HG02588 (cell line): ENCODE data around the gene ITPK1.
"Not testable (repeated sequence)": the region's sequence is repeated elsewhere in the genome, so short reads cannot be mapped to it uniquely, and the experiment has no call there.

Experiments
- ATAC-seq: cut with Tn5 transposase; IDR thresholded peaks from one replicate; pipeline ENCODE4 v1.9.1; 2021; ENCODE audit warnings: mild to moderate bottlenecking, moderate library complexity; ENCODE audit not compliant: unreplicated experiment

The ITPK1 gene

GRCh38 chr14:93062890-93063289, 52.8 kb downstream of the ITPK1 start:
- no peak for ATAC-seq

- not testable (repeated sequence) for ATAC-seq
Observed at GRCh38 chr14:93062013-93062412, 53.7 kb downstream of the ITPK1 start.

DNA sequence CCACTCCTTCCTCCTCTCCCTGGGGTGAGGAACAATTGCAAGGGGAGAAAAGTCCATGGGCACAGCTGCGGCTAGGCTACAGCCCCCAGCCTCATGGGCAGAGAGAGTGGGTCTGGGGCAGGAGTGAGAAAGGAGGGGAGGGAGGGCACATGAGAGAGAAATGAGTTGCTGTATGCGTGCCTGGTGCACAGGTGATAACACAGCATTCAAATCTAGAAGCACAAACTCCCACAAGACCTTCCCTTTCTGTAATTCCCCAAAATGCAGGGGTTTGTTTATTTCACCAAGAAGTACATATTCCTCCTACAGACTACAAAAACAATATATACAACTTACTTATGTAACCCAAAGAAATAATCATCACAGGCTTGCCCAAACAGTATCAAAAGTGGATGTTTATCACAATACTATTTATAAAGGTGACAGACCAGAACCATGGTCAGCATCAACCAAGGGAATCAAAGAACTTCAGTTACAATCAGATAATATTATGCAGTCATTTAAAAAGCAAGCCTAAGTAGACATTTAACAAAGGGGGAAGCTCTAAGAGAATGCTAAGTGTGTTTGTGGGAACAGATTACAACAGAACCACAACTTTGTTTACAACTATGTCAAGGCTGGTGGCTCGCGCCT, 54.2 kb downstream of the ITPK1 start:
- ATAC-seq = no peak

DNA sequence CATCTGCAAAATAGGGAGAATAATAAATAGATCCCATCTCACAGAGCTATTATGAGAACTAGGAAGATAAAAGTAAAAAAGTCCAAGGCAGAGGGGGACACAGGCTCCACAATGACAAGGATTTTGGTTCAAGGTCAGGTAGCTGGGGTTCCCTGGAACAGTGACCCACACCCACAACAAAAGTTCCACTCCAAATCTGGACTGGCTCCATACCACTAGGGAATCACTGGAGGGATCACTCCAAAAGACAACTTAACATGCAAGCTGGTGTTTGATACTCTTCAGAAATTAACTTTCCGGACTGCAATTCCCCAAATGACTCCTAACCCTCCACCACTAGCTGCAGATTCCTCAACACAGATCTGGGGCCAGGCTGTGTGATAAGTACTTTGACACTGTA, 54.9 kb downstream of the ITPK1 start:
- ATAC-seq = no peak

DNA sequence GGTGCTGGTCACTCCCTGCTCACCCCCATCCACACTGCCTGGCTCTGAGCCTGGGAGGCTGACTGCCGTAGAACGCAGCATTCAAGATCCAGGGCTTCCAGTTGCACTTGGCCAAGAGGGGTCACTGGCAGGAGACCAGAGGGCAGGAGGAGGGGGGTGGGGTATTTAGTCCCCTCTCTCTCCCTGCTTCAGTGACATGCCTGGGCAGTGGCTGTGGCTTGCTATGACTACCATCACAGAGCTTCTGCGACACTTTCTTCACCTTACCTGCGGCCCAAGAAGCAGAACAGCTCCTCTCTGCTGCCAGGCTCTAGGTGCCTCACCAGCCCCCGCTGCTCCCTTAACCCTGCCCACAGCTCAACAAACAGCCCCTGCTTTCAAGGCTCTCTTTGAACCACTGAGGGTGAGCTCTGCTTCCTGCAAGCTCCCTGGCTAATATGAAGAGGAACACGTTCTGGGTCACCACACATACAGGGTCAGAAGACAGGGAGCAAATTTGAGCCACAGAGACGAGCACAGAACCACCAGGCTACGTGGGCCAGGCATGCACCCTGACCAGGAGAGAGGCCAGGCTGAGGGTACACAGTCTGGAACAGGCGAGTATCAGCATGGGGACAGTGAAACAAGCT, 55.7 kb downstream of the ITPK1 start:
- ATAC-seq = no peak

DNA sequence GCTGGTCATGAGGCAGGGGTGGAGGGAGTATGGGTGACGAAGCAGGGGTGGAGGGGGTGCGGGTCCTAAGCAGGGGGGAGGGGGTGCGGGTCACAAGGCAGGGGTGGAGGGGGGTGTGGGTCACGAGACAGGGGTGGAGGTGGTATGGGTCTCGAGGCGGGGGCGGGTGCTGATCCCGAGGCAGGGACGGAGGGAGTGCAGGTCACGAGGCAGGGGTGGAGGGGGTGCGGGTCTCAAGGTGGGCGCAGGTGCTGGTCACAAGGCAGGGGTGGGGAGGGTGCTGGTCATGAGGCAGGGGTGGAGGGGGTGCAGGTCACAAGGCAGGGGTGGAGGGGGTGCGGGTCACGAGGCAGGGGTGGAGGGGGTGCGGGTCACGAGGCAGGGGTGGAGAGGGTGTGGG, 56.5 kb downstream of the ITPK1 start:
- ATAC-seq = no peak

- no peak for ATAC-seq
Observed at GRCh38 chr14:93057586-93058280, 58.0 kb downstream of the ITPK1 start.

DNA sequence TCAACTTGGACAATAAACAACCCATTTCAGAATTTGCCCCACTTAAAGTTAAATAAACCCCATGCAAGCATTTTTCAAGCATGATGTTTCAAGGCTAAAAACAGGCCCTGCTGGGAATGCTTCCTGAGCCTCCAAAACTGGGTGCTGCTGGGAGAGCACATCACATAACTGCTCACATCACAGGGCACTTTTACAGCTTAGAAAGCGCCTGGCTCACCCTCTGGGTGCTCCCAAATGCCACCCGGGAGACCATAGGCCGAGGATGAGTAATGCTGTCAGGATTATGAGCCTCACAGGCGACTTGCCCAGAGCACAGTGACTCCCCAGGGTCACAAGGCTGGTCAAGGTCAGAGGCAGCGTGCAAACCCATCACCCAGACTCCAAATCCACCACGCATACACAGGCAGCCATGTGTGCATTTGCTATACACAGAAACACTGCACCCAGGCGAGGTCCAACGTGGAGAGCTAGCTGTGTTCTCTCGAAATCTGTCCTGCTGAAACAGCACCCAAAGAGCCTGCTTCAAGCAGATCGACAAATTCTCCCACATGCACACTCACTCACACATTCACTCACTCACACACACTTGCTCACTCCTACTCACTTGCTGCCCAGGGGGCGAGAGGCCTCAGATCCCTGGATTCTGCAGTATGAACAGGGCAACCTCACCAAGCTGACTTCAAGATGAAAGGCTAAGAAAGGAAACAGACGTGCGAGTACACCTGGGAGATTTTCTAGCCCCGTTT, 58.7 kb downstream of the ITPK1 start:
- ATAC-seq = no peak

DNA sequence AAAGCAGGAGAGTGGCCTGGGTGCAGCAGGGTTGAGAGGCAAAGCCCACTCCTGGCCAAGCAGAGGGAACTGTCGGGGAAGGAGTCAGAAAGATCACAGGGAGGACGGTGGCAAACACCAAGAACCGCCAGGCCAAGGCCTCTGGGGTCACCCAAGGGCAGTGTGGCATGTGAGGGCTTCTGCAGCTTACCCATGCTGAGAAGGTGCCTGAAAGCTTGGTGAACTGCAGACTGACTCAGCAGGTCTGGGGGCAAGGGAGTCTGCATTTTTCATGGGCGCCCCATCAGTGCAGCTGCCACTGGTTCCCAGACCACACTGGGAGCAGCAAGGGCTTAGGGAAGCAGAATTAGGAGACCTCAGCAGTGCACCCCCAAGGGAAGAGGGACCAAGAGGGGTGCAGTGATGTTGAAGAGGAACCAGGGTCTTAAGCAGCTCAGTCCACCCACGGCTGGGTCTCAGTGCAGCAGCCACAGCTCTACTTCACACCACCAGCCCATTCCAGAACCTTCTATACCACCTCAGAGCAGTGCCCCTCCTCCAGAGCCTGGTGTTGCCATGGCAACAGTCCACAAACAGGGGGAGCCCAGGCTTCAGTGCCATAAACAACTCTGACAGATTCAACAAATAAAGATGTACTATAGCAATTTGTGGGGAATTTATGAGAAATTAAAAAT, 59.4 kb downstream of the ITPK1 start:
- no peak for ATAC-seq

GRCh38 chr14:93055651-93056115, 60.0 kb downstream of the ITPK1 start:
- no peak for ATAC-seq

- ATAC-seq = no peak
Observed at GRCh38 chr14:93054876-93055275, 60.8 kb downstream of the ITPK1 start.

- ATAC-seq = no peak
Observed at GRCh38 chr14:93054006-93054405, 61.7 kb downstream of the ITPK1 start.

GRCh38 chr14:93051600-93052546, 63.9 kb downstream of the ITPK1 start:
- no peak for ATAC-seq

- no peak for ATAC-seq
Observed at GRCh38 chr14:93050761-93051160, 65.0 kb downstream of the ITPK1 start.

DNA sequence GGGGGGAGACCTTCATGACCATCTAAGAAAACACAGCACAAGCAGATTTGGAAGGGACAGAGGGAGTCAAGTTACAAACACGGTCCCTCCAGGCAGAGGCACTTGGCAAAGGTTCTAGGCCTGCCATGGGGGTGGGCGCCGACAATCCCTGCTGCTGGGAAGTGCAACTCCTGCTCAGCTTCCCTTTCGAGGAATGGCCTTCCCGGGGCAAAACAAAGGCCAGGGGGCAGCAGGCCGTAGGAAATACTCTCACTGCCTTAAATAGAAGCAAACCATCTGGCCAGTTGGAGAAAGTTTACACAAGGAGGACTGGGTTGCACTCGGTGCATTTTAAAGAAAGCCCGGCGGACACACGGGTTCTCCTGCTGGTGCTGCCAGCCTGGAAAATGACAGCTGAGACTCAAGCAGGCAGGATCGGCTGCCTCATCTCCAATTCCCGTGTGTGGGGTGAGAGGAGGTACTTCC, 65.8 kb downstream of the ITPK1 start:
- ATAC-seq = no peak

- ATAC-seq = no peak
Observed at GRCh38 chr14:93049315-93049714, 66.4 kb downstream of the ITPK1 start.

DNA sequence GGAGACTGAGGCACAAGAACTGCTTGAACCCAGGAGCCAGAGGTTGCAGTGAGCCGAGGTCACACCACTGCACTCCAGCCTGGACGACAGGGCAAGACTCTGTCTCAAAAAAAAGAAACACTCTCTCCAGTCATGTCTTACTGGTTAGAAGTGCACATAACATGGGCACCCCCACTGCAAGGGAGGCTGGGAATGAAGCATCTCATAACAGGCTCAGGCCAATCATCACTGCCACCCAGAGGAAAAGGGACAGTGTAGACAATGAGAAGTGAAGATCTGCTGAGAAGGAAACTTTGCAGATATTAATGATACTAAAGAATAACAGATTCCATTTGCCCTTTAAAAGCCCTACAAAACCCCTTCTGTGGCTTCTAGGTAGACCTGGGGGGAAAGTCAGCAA, 66.9 kb downstream of the ITPK1 start:
- ATAC-seq = no peak

DNA sequence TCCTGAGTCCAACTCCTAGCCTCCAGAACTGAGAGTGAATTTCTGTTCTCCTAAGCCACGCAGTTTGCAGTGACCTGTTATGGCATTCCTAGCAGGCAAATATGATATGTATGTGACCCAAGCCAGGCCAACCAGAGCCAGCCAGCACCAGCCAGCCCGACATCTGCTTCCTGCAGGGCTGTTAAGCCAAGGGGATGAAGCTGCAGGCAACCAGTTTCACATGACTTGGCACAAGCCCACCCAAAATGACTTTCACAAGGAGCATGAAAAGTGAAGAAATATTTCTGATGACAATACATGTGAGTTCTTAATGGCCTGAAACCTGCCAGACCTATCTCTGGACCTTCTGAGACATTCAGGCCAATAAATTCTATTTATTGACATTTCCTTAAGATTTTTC, 68.1 kb downstream of the ITPK1 start:
- no peak for ATAC-seq

DNA sequence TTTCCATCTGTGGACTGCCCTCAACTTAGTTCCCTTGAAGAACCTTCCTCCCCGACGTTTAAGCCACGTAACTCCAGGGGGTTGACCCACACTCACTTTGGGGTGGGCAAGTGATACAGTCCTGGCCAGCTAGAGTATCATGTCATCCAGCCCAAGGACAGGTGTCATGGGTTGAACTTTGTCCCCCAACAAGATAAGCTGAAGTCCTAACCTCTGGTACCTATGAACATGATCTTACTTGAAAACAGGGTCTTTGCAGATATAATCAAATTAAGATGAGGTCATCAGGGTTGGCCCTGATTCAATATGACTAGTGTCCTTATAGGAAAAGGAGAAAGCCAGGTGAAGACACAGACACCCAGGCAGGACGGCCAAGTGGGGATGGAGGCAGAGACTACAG, 68.6 kb downstream of the ITPK1 start:
- ATAC-seq = no peak

DNA sequence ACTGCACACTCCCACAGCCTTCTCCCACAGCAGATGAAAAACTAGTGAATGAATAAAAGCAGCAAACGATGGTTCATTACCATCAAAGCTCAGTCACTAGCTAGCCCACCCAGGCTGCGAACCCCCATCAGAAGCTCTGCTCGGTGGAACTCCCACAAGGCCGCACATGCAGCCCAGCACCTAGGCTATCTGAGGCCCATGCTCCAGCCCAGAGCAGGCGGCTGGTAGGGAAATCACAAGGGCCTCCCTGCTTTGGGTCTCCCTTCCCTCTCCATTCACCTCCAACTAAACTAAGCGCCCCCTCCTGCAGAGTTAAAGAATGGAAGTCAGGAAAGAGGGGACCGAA, 69.0 kb downstream of the ITPK1 start:
- no peak for ATAC-seq
